ENCODE measurements around the gene UHRF2.

DNA sequence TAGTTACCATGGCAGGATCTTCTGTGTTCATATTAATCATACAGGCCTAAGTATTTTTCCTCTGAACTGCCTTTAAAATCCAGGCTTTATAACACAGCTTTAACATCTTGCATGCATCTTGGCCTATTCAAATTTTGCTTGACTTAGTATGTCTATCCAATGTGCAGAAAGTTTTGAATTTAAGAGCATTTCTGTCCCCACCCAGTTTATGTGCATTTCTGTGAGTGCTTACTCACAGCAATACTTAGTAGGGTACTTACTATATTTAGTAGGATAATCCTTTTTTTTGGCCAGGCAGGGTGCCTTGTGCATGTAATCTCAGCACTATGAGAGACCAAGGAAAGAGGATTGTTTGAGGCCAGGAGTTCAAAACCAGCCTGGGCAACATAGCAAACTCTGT is 18.0 kb downstream of the UHRF2 start:
- TF ChIP-seq ZNF274 (IDR thresholded peaks at IDR 0.05; ENCODE audit: low read depth, low read length) = no peak
- no peak for TF ChIP-seq YY1 (IDR thresholded peaks at IDR 0.05; ENCODE audit: insufficient read depth, insufficient read length)
